Activated CD8-positive, alpha-beta memory T cell treated with anti-CD3 and anti-CD28 coated beads, Interleukin-2, amount 10 ng/mL, durations not matched to agents 7 days and 5 days (primary cell): ENCODE results near the gene FAM187B. TPM values are rescaled to one million over a fixed set of nuclear protein-coding genes. Genes with fewer than 3 reads are reported as not detected.

Source experiments
- ATAC-seq: fragments of 150-1000 bp; cut with Tn5 transposase; one replicate; pipeline ENCODE4 v1.10.0; 2021; ENCODE audit warnings: moderate library complexity
- CTCF ChIA-PET: fragments of 350-600 bp; sonication (Branson Sonifier 250); formaldehyde crosslinking; loops from one replicate; lab custom pipeline; 2021; ENCODE audit warnings: antibody characterized with exemption; lab: Charles Lee
- DNase-seq: peaks from one replicate; pipeline ENCODE4 v3.0.0-alpha.2; 2020
- H3K27ac Mint-ChIP-seq: one replicate; pipeline ENCODE4 v1.8.0; 2021; ENCODE audit warnings: mild to moderate bottlenecking, mixed read lengths
- H3K27me3 Mint-ChIP-seq: one replicate; pipeline ENCODE4 v1.8.0; 2021; ENCODE audit warnings: mixed read lengths
- H3K36me3 Mint-ChIP-seq: one replicate; pipeline ENCODE4 v1.8.0; 2021; ENCODE audit warnings: mild to moderate bottlenecking, mixed read lengths
- H3K4me1 Mint-ChIP-seq: one replicate; pipeline ENCODE4 v1.8.0; 2021; ENCODE audit warnings: mixed read lengths
- H3K4me3 Mint-ChIP-seq: one replicate; pipeline ENCODE4 v1.8.0; 2021; ENCODE audit warnings: mild to moderate bottlenecking, moderate library complexity, mixed read lengths
- H3K9me3 Mint-ChIP-seq: one replicate; pipeline ENCODE4 v1.8.0; 2022; ENCODE audit warnings: low read depth, mixed read lengths
- total RNA-seq, 2 experiments: library from RNA; stranded (reverse); gene quantifications; one replicate each; pipeline ENCODE4 v1.2.3, GENCODE V29; 2021

FAM187B gene
- total RNA-seq, 2 experiments from 2014 or later: not detected

GRCh38 chr19:35267353-35267817 is 38.8 kb upstream of the FAM187B start:
- peaks cover 17% of the 10 kb centered on the region for H3K4me1 Mint-ChIP-seq

DNA sequence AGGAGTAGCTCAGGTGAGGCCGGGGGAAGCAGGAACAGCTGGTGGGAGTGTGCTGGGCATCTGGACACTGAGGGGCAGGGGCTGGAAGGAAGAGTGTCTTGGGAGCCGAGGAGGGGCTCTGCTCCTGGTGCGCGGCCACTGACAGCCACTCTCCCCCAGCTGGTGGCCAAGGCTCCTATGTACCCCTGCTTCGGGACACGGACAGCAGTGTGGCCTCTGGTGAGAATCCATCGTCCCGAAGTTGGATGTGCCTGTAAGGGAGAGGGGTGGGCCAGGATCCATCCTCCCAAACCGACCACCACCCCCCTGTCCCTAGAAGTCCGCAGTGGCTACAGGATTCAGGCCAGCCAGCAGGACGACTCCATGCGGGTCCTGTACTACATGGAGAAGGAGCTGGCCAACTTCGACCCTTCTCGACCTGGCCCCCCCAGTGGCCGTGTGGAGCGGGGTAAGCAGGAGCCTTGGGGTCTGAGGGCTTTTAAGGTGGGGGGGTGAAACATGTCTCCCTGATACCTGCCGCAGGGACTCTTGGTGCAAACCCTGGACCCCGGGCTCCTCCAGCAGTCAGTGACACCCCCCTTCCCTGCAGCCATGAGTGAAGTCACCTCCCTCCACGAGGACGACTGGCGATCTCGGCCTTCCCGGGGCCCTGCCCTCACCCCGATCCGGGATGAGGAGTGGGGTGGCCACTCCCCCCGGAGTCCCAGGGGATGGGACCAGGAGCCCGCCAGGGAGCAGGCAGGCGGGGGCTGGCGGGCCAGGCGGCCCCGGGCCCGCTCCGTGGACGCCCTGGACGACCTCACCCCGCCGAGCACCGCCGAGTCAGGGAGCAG is 38.2 kb upstream of the FAM187B start:
- CTCF ChIA-PET: no interaction called here
- H3K27me3 Mint-ChIP-seq: no peaks in the 10 kb centered on the region
- no peaks in the 10 kb centered on the region for H3K9me3 Mint-ChIP-seq
- H3K4me3 Mint-ChIP-seq: peak overlapping the region; percentile 89
- peaks cover 16% of the 10 kb centered on the region for H3K36me3 Mint-ChIP-seq
- DNase-seq: no peak
- peak overlapping the region; percentile 90 for H3K27ac Mint-ChIP-seq
- H3K4me1 Mint-ChIP-seq: peaks cover 17% of the 10 kb centered on the region
- ATAC-seq: no peak

More at GRCh38 chr19:35267353-35267817, 38.8 kb upstream of the FAM187B start:
- H3K36me3 Mint-ChIP-seq: peaks cover 20% of the 10 kb centered on the region
- DNase-seq (peak; percentile 64), ATAC-seq (peak; percentile 29)
- CTCF ChIA-PET: interaction anchor here (1.1 to 1.4 kb wide), 2 partner anchors 28 to 228 kb away, joined by 3 read pairs; no protein-coding TSS in a partner anchor
- peak overlapping the region; percentile 89 for H3K4me3 Mint-ChIP-seq
- H3K9me3 Mint-ChIP-seq: no peaks in the 10 kb centered on the region
- no peaks in the 10 kb centered on the region for H3K27me3 Mint-ChIP-seq
- peak overlapping the region; percentile 90 for H3K27ac Mint-ChIP-seq

DNA sequence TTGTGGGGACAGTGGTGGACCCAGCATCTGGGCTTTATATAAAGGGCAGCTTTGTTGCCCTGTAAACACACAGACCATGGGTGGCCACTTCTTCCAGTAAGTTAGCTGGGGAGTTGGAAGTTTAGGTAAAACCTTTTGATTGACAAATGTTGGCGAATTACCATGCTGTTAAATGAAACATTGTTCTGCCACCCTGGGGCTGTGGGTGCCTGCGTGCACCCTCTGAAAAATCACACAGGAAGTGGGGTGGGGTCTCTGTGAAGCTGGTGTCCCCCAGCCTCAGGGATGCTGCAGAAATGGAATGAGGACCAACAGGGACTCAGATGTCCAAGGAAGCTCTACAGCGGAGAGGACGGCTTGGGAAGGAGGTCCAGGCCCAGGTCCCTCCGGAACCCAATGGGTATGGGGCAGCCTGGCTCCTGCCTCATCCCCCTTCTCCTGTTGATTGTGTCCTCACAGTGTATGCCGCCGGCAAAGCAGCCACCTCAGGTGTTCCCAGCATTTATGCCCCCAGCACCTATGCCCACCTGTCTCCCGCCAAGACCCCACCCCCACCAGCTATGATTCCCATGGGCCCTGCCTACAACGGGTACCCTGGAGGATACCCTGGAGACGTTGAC is 37.5 kb upstream of the FAM187B start:
- Mint-ChIP-seq H3K27me3 (no peaks in the 10 kb centered on the region), H3K9me3 (no peaks in the 10 kb centered on the region), H3K4me3 (peak overlapping the region; percentile 40), H3K4me1 (peaks cover 17% of the 10 kb centered on the region), H3K36me3 (peaks cover 9% of the 10 kb centered on the region), H3K27ac (peak overlapping the region; percentile 63)
- CTCF ChIA-PET: interaction anchor here (1.7 kb wide), 1 partner anchor 123 kb away, joined by 5 read pairs; the partner anchor contains the start of gene FXYD7
- DNase-seq (no peak), ATAC-seq (no peak)

DNA sequence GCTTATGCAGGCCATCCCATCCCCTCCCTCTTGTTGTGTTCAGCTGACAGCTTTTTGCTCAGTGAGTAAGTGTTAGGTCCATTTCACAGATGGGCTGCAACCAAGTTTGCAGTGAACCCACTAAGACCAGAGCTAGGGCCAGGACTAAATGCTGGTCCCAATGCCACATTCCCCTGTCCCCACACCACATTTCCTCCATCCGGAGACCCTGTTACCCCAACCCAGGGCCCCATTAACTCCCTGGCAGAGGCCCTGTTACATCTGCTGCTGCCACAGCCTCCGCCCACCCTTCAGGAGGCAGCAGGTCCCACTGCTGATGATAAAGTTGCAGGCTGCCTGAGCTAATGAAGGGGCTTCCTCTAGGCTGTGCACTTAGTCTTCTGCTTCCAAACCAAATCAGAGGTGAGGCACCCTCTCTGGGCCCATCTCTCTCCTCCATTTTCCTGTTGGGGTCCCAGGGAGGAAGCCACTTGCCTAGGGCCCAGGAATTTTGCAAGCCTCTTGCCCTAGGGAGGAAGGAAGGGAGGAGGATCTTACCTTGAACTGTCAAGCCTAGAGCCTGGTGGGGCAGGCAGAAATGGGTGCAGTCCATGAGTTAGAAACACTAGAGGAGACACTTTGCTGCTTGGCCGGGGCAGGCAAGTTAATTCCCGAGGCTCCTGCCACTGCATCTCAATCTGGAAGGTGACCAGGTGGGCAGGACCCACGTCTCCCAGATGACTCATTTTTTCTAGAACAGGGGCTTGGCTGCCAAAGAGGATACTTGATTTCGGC is 36.8 kb upstream of the FAM187B start:
- H3K9me3 Mint-ChIP-seq: no peaks in the 10 kb centered on the region
- DNase-seq (no peak), ATAC-seq (no peak)
- H3K4me3 Mint-ChIP-seq: peak overlapping the region; percentile 40
- no peaks in the 10 kb centered on the region for H3K27me3 Mint-ChIP-seq
- peaks cover 14% of the 10 kb centered on the region for H3K4me1 Mint-ChIP-seq
- CTCF ChIA-PET: interaction anchor here (0.8 to 2.7 kb wide), 5 partner anchors 10 to 123 kb away, joined by 3 to 14 read pairs (median 4); partner anchors contain the start of gene FXYD7
- H3K36me3 Mint-ChIP-seq: peaks cover 4% of the 10 kb centered on the region
- H3K27ac Mint-ChIP-seq: peak overlapping the region; percentile 63

GRCh38 chr19:35264268-35265125 is 36.0 kb upstream of the FAM187B start:
- Mint-ChIP-seq H3K27me3 (no peaks in the 10 kb centered on the region), H3K4me1 (peaks cover 11% of the 10 kb centered on the region), H3K36me3 (peaks cover 4% of the 10 kb centered on the region), H3K9me3 (no peaks in the 10 kb centered on the region), H3K27ac (peak overlapping the region; percentile 17), H3K4me3 (no peak overlapping the region)
- ATAC-seq: no peak
- DNase-seq: no peak
- CTCF ChIA-PET: interaction anchor here (0.8 to 2.7 kb wide), 5 partner anchors 10 to 123 kb away, joined by 3 to 14 read pairs (median 4); partner anchors contain the start of gene FXYD7

GRCh38 chr19:35262101-35262761 is 33.7 kb upstream of the FAM187B start:
- H3K4me1 Mint-ChIP-seq: peaks cover 11% of the 10 kb centered on the region
- DNase-seq (peak; percentile 32), ATAC-seq (no peak)
- peaks cover 3% of the 10 kb centered on the region for H3K36me3 Mint-ChIP-seq
- H3K9me3 Mint-ChIP-seq: no peaks in the 10 kb centered on the region
- CTCF ChIA-PET: no interaction called here
- no peaks in the 10 kb centered on the region for H3K27me3 Mint-ChIP-seq
- no peak overlapping the region for H3K4me3 Mint-ChIP-seq
- H3K27ac Mint-ChIP-seq: no peak overlapping the region

GRCh38 chr19:35261356-35262100 is 33.0 kb upstream of the FAM187B start:
- Mint-ChIP-seq H3K27ac (no peak overlapping the region), H3K4me3 (no peak overlapping the region), H3K9me3 (no peaks in the 10 kb centered on the region), H3K36me3 (peaks cover 3% of the 10 kb centered on the region), H3K27me3 (no peaks in the 10 kb centered on the region), H3K4me1 (peaks cover 10% of the 10 kb centered on the region)
- no peak for ATAC-seq
- CTCF ChIA-PET: interaction anchor here (0.6 to 0.7 kb wide), 2 partner anchors 108 to 120 kb away, joined by 3 read pairs; no protein-coding TSS in a partner anchor
- peak; percentile 37 for DNase-seq

GRCh38 chr19:35260694-35261304 is 32.3 kb upstream of the FAM187B start:
- Mint-ChIP-seq H3K9me3 (no peaks in the 10 kb centered on the region), H3K4me3 (no peak overlapping the region), H3K36me3 (no peaks in the 10 kb centered on the region), H3K27ac (no peak overlapping the region), H3K27me3 (no peaks in the 10 kb centered on the region), H3K4me1 (peaks cover 5% of the 10 kb centered on the region)
- CTCF ChIA-PET: interaction anchor here (0.6 to 0.7 kb wide), 2 partner anchors 108 to 120 kb away, joined by 3 read pairs; no protein-coding TSS in a partner anchor
- ATAC-seq: no peak
- DNase-seq: peak; percentile 38

DNA sequence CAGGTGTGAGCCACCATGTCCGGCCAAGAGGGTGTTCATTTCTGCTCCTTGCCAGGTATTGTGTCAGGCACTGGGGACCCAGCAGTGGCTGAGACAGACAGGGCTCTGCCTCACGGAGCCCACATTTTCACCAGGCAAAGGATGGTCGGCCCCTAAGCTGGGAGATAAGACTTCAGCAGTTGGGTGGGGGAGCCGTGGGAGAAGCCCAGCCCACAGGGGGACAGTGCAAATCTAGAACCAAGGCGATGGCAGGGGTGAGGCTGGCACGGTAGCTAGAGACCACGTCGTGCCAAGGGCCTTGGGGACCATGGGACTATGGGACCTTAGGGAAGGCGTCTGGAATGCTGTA is 28.5 kb upstream of the FAM187B start:
- H3K4me1 Mint-ChIP-seq: peaks cover 2% of the 10 kb centered on the region
- no peak for ATAC-seq

DNA sequence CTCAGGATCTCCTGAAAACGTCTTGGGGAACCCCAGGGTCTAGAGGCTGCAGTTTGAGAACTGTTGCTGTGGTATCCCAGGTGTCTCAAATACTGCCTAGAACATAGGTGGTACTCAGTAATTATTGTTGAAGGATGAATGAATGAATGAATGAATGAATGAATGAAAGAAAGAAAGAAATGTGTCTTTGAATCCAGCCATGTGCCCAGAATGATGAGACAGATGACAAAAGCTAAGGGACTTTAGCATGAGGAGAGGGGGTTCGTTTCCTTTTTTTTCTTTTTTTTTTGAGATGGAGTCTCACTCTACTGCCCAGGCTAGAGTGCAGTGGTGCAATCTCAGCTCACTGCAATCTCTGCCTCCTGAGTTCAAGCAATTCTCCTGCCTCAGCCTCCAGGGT is 28.0 kb upstream of the FAM187B start:
- Mint-ChIP-seq H3K36me3 (peaks cover 5% of the 10 kb centered on the region), H3K9me3 (no peaks in the 10 kb centered on the region), H3K27me3 (no peaks in the 10 kb centered on the region), H3K4me3 (no peak overlapping the region), H3K27ac (no peak overlapping the region), H3K4me1 (peaks cover 2% of the 10 kb centered on the region)
- ATAC-seq (no peak), DNase-seq (no peak)
- CTCF ChIA-PET: no interaction called here

More for the DNA sequence above, 28.5 kb upstream of the FAM187B start:
- no peaks in the 10 kb centered on the region for H3K27me3 Mint-ChIP-seq
- H3K4me3 Mint-ChIP-seq: no peak overlapping the region
- no peaks in the 10 kb centered on the region for H3K9me3 Mint-ChIP-seq
- H3K27ac Mint-ChIP-seq: no peak overlapping the region
- no peak for DNase-seq
- CTCF ChIA-PET: no interaction called here
- peaks cover 4% of the 10 kb centered on the region for H3K36me3 Mint-ChIP-seq
